Trophoblast cell (in vitro differentiated cells and primary cell): ENCODE results near the gene ITGA2B.
A peak's percentile ranks its signal among the peaks of the same experiment; 100 is the strongest.
"Not testable (repeated sequence)": the region's sequence is repeated elsewhere in the genome, so short reads cannot be mapped to it uniquely, and the experiment has no call there.

Experiments used
- DNase-seq, 2 donors: peaks; one replicate each; pipeline ENCODE4 v3.0.0-alpha.2; 2016
- H2AFZ ChIP-seq: 2 replicates; pipeline ENCODE4 v1.6.1; 2013; ENCODE audit warnings: low read length, moderate library complexity, mild to moderate bottlenecking; ENCODE audit not compliant: insufficient read depth, poor library complexity
- H2AK5ac ChIP-seq: 2 replicates; pipeline ENCODE4 v1.6.1; 2013; ENCODE audit warnings: mild to moderate bottlenecking, low read length
- H2BK120ac ChIP-seq: 2 replicates; pipeline ENCODE4 v1.6.1; 2013; ENCODE audit warnings: low read length, mild to moderate bottlenecking, moderate library complexity; ENCODE audit not compliant: insufficient read depth, poor library complexity
- H2BK12ac ChIP-seq: 2 replicates; pipeline ENCODE4 v1.6.1; 2013; ENCODE audit warnings: mild to moderate bottlenecking, low read length, moderate library complexity
- H2BK5ac ChIP-seq: 2 replicates; pipeline ENCODE4 v1.6.1; 2013; ENCODE audit warnings: low read length, low read depth, moderate library complexity, mild to moderate bottlenecking; ENCODE audit not compliant: poor library complexity
- H3K14ac ChIP-seq: 2 replicates; pipeline ENCODE4 v1.6.1; 2013; ENCODE audit warnings: mild to moderate bottlenecking, low read length
- H3K18ac ChIP-seq: 2 replicates; pipeline ENCODE4 v1.6.1; 2013; ENCODE audit warnings: mild to moderate bottlenecking, low read length
- H3K23ac ChIP-seq: 2 replicates; pipeline ENCODE4 v1.6.1; 2013; ENCODE audit warnings: low read length
- H3K27ac ChIP-seq: 2 replicates; pipeline ENCODE4 v1.5.1; 2013; ENCODE audit warnings: low read depth, mild to moderate bottlenecking, inconsistent platforms, low read length, moderate library complexity
- H3K27me3 ChIP-seq: 2 replicates; pipeline ENCODE4 v1.6.1; 2013; ENCODE audit warnings: inconsistent platforms, mild to moderate bottlenecking, low read length, moderate library complexity; ENCODE audit not compliant: insufficient read depth
- H3K36me3 ChIP-seq, 2 experiments: 1 replicate in 1 of 2; 2 replicates in 1 of 2; pipeline ENCODE4 v1.6.1; 2013; ENCODE audit warnings: low read length in 2 of 2, mild to moderate bottlenecking in 2 of 2, moderate library complexity in 1 of 2; ENCODE audit not compliant: insufficient read depth in 2 of 2, control insufficient read depth in 1 of 2
- H3K4ac ChIP-seq: 2 replicates; pipeline ENCODE4 v1.6.1; 2013; ENCODE audit warnings: low read depth, mild to moderate bottlenecking, low read length, moderate library complexity
- H3K4me1 ChIP-seq, 2 experiments: 1 replicate in 1 of 2; 2 replicates in 1 of 2; pipeline ENCODE4 v1.6.1; 2013; ENCODE audit warnings: low read length in 2 of 2, mild to moderate bottlenecking in 2 of 2, moderate library complexity in 1 of 2; ENCODE audit not compliant: insufficient read depth in 2 of 2, control insufficient read depth in 1 of 2
- H3K4me2 ChIP-seq: 2 replicates; pipeline ENCODE4 v1.6.1; 2013; ENCODE audit warnings: inconsistent platforms, mild to moderate bottlenecking, low read length, moderate library complexity
- H3K4me3 ChIP-seq: 2 replicates; pipeline ENCODE4 v1.5.1; 2013; ENCODE audit warnings: mild to moderate bottlenecking, low read depth, low read length, inconsistent platforms
- H3K79me1 ChIP-seq: one replicate; pipeline ENCODE4 v1.6.1; 2013; ENCODE audit warnings: low read length
- H3K79me2 ChIP-seq: 2 replicates; pipeline ENCODE4 v1.6.1; 2013; ENCODE audit warnings: low read length, mild to moderate bottlenecking; ENCODE audit not compliant: control insufficient read depth, insufficient read depth, poor library complexity
- H3K9ac ChIP-seq: 2 replicates; pipeline ENCODE4 v1.6.1; 2013; ENCODE audit warnings: mild to moderate bottlenecking, low read length
- H3K9me3 ChIP-seq: 2 replicates; pipeline ENCODE4 v1.6.1; 2013; ENCODE audit warnings: low read depth, mild to moderate bottlenecking, control low read depth, inconsistent platforms, low read length; ENCODE audit not compliant: insufficient read depth
- H4K12ac ChIP-seq: 2 replicates; pipeline ENCODE4 v1.6.1; 2013; ENCODE audit warnings: low read depth, mild to moderate bottlenecking, low read length, moderate library complexity
- H4K8ac ChIP-seq: 2 replicates; pipeline ENCODE4 v1.6.1; 2013; ENCODE audit warnings: low read depth, mild to moderate bottlenecking, low read length, moderate library complexity
- H4K91ac ChIP-seq: one replicate; pipeline ENCODE4 v1.6.1; 2013; ENCODE audit warnings: low read depth, mild to moderate bottlenecking, low read length, moderate library complexity
- WGBS: extraction: QIAGEN DNeasy Blood & Tissue Kit; methylation state at CpG from one replicate; pipeline ENCODE4 v1.1.7; 2013; ENCODE audit warnings: missing lambda C conversion rate; ENCODE audit not compliant: insufficient read length, insufficient coverage; ENCODE audit errors: extremely low coverage; 5-methylcytosine and 5-hydroxymethylcytosine counted together

Gene ITGA2B

GRCh38 chr17:44329516-44329915, 59.9 kb downstream of the ITGA2B start:
- not testable (repeated sequence) for H4K8ac ChIP-seq, H3K4me1 ChIP-seq, H3K27ac ChIP-seq, H2AFZ ChIP-seq, H3K79me1 ChIP-seq, H2AK5ac ChIP-seq, H3K23ac ChIP-seq, H3K4ac ChIP-seq, DNase-seq, H3K9me3 ChIP-seq, H3K18ac ChIP-seq, H3K36me3 ChIP-seq, H2BK12ac ChIP-seq, H3K4me3 ChIP-seq, H3K27me3 ChIP-seq, H4K12ac ChIP-seq, H3K9ac ChIP-seq, H3K79me2 ChIP-seq, H3K14ac ChIP-seq, H4K91ac ChIP-seq, H3K4me2 ChIP-seq, H2BK120ac ChIP-seq, H2BK5ac ChIP-seq
- no CpG with 5 or more reads among the region's 7 CpGs for WGBS

- Histone ChIP-seq H3K9me3 (peaks cover 2% of the 10 kb centered on the region), H3K9ac (no peak overlapping the region), H3K14ac (no peak overlapping the region), H3K27me3 (no peaks in the 10 kb centered on the region), H3K4me2 (no peak overlapping the region), H3K4me3 (no peak overlapping the region), H3K79me2 (peaks cover 11% of the 10 kb centered on the region), H4K12ac (no peak overlapping the region), H2AFZ (no peak overlapping the region), H3K4ac (no peak overlapping the region), H4K8ac (no peak overlapping the region), H2BK12ac (no peak overlapping the region), H3K36me3 (no peaks in the 10 kb centered on the region), H2BK5ac (no peak overlapping the region), H2AK5ac (no peak overlapping the region), H3K4me1 (peaks cover 4 to 12% of the 10 kb centered on the region in 2 experiments), H3K27ac (no peak overlapping the region), H4K91ac (no peak overlapping the region), H3K18ac (no peak overlapping the region), H2BK120ac (no peak overlapping the region), H3K23ac (no peak overlapping the region), H3K79me1 (peaks cover 11% of the 10 kb centered on the region)
- no peak for DNase-seq
- whole genome bisulfite sequencing: no CpG with 5 or more reads among the region's 7 CpGs
Measured at GRCh38 chr17:44327715-44328449, 61.6 kb downstream of the ITGA2B start.

DNA sequence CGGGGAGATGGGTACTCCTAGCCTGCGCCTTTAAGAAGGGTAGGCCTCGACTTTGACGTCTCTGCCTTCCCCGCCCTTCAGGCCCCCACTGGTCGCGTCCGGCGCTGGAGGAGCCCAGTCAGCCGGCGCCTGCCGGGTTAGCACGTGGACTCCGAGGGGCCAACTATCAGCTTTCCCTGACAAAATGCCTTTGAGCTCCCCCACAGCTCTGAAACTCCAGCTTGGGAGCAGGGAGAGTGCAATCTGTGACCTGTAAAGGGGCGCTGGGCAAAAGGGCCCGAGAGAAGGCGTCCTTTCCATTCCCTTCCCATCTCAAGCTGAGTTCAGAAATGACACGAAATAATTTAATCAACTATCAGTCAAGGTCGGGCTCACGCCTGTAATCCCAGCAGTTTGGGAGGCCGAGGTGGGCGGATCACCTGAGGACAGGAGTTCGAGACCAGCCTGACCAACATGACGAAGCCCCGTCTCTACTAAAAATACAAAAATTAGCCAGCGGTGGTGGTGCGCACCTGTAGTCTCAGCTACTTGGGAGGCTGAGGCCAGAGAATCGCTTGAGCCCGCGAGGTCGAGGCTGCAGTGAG, 62.5 kb downstream of the ITGA2B start:
- H2AK5ac ChIP-seq: no peak overlapping the region
- H2BK120ac ChIP-seq: no peak overlapping the region
- no peak overlapping the region for H3K9ac ChIP-seq
- H3K36me3 ChIP-seq: peaks cover 6 to 7% of the 10 kb centered on the region in 2 experiments
- no peak overlapping the region for H3K4ac ChIP-seq
- no peak overlapping the region for H3K27ac ChIP-seq
- H3K4me3 ChIP-seq: no peak overlapping the region
- H3K79me1 ChIP-seq: peaks cover 11% of the 10 kb centered on the region
- H3K4me2 ChIP-seq: no peak overlapping the region
- no peak overlapping the region for H3K14ac ChIP-seq
- no peak overlapping the region for H4K91ac ChIP-seq
- no peaks in the 10 kb centered on the region for H3K27me3 ChIP-seq
- DNase-seq: peak; percentile 96
- H3K23ac ChIP-seq: no peak overlapping the region
- H2BK12ac ChIP-seq: no peak overlapping the region
- WGBS: no CpG with 5 or more reads among the region's 31 CpGs
- peaks cover 2% of the 10 kb centered on the region for H3K9me3 ChIP-seq
- H3K79me2 ChIP-seq: peaks cover 11% of the 10 kb centered on the region
- peaks cover 4 to 12% of the 10 kb centered on the region in 2 experiments for H3K4me1 ChIP-seq
- peak overlapping the region; percentile 8 for H4K8ac ChIP-seq
- no peak overlapping the region for H2BK5ac ChIP-seq
- no peak overlapping the region for H2AFZ ChIP-seq
- H3K18ac ChIP-seq: no peak overlapping the region
- no peak overlapping the region for H4K12ac ChIP-seq

- Histone ChIP-seq H3K18ac (peak within 1 kb of the TSS; percentile 68), H4K91ac (peak within 1 kb of the TSS; percentile 67), H3K4me2 (peak within 1 kb of the TSS; percentile 74), H3K79me2 (peaks cover 11% of the 10 kb centered on the region), H3K9ac (peak within 1 kb of the TSS; percentile 83), H2BK5ac (peak within 1 kb of the TSS; percentile 27), H3K14ac (peak within 1 kb of the TSS; percentile 13), H4K8ac (peak within 1 kb of the TSS; percentile 62), H3K4ac (peak within 1 kb of the TSS; percentile 70), H3K4me1 (peaks cover 4 to 12% of the 10 kb centered on the region in 2 experiments), H3K23ac (peak within 1 kb of the TSS; percentile 34), H3K27me3 (no peaks in the 10 kb centered on the region), H2BK120ac (peak within 1 kb of the TSS; percentile 16), H3K36me3 (peaks cover 26 to 28% of the 10 kb centered on the region in 2 experiments), H4K12ac (peak within 1 kb of the TSS; percentile 67), H3K4me3 (peak within 1 kb of the TSS; percentile 97), H2AK5ac (peak within 1 kb of the TSS; percentile 1), H2BK12ac (no peak within 1 kb of the TSS), H2AFZ (peak within 1 kb of the TSS; percentile 57), H3K27ac (peak within 1 kb of the TSS; percentile 20), H3K9me3 (peaks cover 2% of the 10 kb centered on the region), H3K79me1 (peaks cover 11% of the 10 kb centered on the region)
- WGBS: no CpG with 5 or more reads among the region's 85 CpGs
- peak; percentile 90 to 98 for DNase-seq
Measured at GRCh38 chr17:44324571-44325275, 64.7 kb downstream of the ITGA2B start, which contains the start of gene SLC25A39. TSS of gene SLC25A39 (minus strand) at chr17:44324823. CDS start at chr17:44323562, 1,261 bp downstream.
